Measurements from ENCODE around the gene ZNF555.

DNA sequence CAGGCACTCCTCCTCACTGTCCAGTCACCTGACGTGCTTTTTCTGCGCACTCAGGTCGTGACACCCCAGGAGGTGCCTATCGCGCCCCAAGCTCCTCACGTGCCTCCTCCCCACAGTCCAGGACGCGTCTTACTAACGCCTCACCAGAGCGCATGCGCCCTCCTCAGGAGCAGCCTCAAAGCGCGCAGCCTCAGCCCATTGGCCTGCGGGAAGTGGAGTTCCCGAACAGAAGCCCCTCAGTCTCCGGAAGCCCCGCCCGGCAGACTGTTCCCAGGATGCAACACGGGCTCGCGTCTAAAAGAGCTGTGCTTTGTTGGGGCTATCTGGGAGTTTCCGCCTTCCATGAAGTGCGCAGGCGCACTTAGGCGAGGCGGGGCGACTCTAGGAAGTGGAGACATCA, 17.6 kb downstream of the ZNF555 start:
- TF ChIP-seq LEF1 (IDR thresholded peaks at IDR 0.05; ENCODE audit: borderline replicate concordance) (no peak), ELF4 (IDR thresholded peaks at IDR 0.05) (no peak), NFRKB (IDR thresholded peaks at IDR 0.05) (no peak), SUZ12 (IDR thresholded peaks at IDR 0.05) (no peak), HDGF (IDR thresholded peaks at IDR 0.05; ENCODE audit: borderline replicate concordance) (no peak), ARNT (IDR thresholded peaks at IDR 0.05) (no peak), SP1 (IDR thresholded peaks at IDR 0.05) (no peak), BHLHE40 (IDR thresholded peaks at IDR 0.05; ENCODE audit: borderline replicate concordance) (no peak), ZNF384 (IDR thresholded peaks at IDR 0.05) (no peak), FOXM1 (IDR thresholded peaks at IDR 0.05; ENCODE audit: borderline replicate concordance) (no peak), FOXK2 (IDR thresholded peaks at IDR 0.05) (no peak), TARDBP (IDR thresholded peaks at IDR 0.05) (no peak), FOXA1 (IDR thresholded peaks at IDR 0.05) (no peak)
- TF ChIP-seq, protein P1, sequence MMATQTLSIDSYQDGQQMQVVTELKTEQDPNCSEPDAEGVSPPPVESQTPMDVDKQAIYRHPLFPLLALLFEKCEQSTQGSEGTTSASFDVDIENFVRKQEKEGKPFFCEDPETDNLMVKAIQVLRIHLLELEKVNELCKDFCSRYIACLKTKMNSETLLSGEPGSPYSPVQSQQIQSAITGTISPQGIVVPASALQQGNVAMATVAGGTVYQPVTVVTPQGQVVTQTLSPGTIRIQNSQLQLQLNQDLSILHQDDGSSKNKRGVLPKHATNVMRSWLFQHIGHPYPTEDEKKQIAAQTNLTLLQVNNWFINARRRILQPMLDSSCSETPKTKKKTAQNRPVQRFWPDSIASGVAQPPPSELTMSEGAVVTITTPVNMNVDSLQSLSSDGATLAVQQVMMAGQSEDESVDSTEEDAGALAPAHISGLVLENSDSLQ (IDR thresholded peaks at IDR 0.05) = no peak

All from HEK293T (cell line).